Measurements from ENCODE around the gene EML4.

DNA sequence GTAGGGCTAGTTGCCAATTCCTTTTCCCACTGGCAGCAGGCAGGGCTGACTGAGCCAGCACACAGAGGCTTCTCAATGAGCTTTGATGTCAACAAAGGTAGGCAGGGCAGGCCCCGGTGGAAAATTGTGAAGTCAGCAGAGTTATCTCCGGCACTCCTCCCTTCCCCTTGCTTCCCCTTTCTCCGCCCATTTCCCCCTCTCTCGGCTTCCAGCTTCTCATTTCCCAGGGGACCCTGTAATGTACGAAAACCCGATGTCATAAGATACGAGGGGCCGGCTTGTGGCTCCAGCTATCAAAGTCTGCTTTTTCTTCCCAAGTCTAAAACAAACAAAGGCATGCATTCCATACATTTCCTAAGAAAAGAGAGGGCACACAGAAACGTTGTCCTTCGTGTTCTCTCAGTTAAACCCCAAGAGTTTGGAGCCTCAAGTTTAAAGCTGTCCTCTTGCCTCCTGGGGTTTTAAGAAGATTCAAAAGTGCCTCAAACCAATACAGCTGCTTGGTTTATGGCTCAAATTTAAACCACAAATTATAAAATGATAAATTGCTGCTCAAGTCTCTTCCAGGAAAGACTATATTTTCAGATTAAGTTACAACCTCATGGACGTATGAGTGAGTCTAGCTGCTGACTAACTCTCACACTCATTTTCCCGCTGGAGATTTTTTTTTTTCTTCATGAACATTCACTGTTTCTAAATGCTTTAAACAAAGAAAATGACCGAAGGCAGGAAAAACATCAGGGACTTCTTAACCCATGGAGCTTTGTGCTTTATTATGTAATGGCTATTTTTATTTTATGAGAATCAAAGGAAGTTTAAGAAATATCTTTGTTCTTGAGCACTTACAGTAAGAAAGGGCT lies 27.2 kb upstream of the EML4 start:
- TF ChIP-seq ELF1 (IDR thresholded peaks at IDR 0.05), result 0 out of 2 replicates have a peak, but pooled peaks have one; percentile 9
- TF ChIP-seq CTCF (IDR thresholded peaks at IDR 0.05), result no peak
- no peak for TF ChIP-seq ZBTB33 (IDR thresholded peaks at IDR 0.05; ENCODE audit: borderline replicate concordance, low read depth)
- TF ChIP-seq TAF1 (IDR thresholded peaks at IDR 0.05; ENCODE audit: borderline replicate concordance, low read depth, low read length), result peak; percentile 17; the same call in 1 of the 2 replicates
- no peak for TF ChIP-seq GABPA (IDR thresholded peaks at IDR 0.05; ENCODE audit: low read depth)
- no peak for TF ChIP-seq USF1 (IDR thresholded peaks at IDR 0.05; ENCODE audit: borderline replicate concordance, low read depth)
- TF ChIP-seq POLR2AphosphoS5 (IDR thresholded peaks at IDR 0.05; ENCODE audit: low read depth, low read length), result peak; percentile 63; the same call in 1 of the 2 replicates
- TF ChIP-seq, protein P1, sequence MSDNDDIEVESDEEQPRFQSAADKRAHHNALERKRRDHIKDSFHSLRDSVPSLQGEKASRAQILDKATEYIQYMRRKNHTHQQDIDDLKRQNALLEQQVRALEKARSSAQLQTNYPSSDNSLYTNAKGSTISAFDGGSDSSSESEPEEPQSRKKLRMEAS (IDR thresholded peaks at IDR 0.05; ENCODE audit: low read depth), result peak; percentile 55; the same call in 1 of the 2 replicates
- no peak for TF ChIP-seq CHD2 (IDR thresholded peaks at IDR 0.05; ENCODE audit: low read length, partially characterized antibody)

Measured in SK-N-SH (cell line).